Activated T-cell treated with anti-CD3 and anti-CD28 coated beads for 1 hour (primary cell): ENCODE data around the gene SLC35F4.
"Not testable (repeated sequence)": the region's sequence is repeated elsewhere in the genome, so short reads cannot be mapped to it uniquely, and the experiment has no call there.

Source experiments
- DNase-seq: peaks from one replicate; pipeline ENCODE4 v3.0.0-alpha.2; 2020; ENCODE audit warnings: low read depth

The SLC35F4 gene

DNA sequence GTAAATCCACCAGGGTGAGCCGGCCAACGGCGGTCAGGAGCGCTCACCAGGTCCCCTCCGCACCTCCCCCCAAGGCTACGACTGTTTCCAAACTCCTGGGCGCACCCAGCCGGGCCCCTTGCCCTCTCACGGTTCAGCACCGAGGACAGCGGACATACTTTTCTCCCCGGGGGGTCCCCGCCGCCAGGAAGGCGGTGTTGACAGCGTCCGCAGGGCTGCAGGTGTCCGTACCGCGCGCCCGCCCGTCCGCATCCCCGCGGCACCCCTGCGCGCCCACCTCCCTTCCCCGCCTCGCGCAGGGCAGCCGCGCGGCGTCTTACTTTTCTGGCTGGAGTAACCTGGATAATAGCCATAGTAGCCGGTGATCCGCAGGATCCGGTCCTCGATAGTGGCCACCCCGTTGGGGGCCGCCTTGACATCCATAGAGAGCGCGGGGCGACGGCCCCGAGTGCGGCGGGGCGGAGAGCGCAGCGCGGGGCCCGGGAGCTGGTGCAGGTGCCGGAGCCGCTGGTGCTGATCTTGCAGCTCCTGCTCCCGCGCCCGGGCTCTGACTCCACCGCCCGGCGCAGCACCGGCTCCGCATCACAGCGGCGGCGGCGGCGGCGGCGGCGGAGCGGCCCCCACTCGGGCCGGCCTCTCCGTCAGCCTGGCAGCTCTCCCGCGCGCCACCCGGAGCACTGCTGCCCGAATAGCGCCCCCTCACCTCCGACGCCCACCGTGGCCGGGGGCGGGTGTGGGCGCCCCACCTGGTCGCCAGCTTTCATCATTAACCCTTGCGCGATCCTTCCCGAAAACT, at the start of gene SLC35F4:
Gene SLC35F4 (minus strand): TSS at position 690 of the 796 bp plus-strand sequence.
- no peak for DNase-seq

DNA sequence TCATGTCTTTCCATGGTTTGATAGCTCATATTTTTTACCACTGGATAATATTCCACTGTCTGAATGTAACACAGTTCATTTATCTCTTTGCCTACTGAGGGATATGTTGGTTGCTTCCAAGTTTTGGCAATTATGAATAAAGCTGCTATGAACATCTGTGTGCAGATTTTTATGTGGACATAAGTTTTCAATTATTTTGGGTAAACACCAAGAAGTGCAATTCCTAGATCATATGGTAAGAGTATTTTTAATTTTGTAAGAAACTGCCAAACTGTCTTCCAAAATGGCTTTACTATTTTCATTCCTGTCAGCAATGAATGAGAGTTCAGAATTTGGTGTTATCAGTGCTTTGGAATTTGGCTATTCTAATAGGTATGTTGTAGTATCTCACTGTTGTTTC, 43.7 kb upstream of the SLC35F4 start:
- DNase-seq, result no peak

GRCh38 chr14:57903954-57904353, 38.1 kb upstream of the SLC35F4 start:
- no peak for DNase-seq

DNA sequence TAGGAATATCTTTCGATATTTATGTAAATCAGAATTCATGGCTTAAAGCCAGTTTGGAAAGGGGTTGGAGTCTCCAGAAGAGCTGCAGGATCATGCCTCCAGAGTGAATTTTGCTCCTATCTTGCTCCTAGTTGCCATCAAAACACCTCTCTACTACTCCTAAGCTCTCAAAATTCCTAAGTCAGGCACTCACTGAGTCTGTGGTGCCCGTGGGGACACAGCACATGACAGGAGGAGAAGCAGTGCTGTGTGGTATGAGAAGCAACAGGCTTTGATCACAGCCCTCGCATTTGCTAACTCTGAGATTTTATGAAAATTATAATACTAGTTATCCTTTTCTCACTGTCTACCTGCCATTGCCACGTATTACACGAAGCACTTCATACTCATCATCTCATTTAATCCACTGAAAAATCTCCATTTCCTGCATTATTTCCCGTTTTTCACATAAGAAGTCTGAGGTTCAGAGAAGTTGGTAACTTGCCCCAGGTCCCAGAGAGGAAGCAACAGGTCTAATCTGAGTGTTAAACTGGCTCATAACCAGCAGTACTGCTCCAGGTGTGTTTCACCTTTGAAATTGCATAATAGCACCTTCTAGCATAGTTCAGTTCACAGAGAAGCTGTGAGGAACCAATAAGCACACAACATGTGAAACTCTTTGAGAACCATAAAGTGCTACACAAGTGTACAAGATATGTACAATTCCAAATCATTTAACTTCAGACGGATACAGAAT, 33.1 kb upstream of the SLC35F4 start:
- no peak for DNase-seq

GRCh38 chr14:57897144-57897748, 31.4 kb upstream of the SLC35F4 start:
- DNase-seq, result no peak

GRCh38 chr14:57889245-57889644, 23.4 kb upstream of the SLC35F4 start:
- DNase-seq, result no peak

DNA sequence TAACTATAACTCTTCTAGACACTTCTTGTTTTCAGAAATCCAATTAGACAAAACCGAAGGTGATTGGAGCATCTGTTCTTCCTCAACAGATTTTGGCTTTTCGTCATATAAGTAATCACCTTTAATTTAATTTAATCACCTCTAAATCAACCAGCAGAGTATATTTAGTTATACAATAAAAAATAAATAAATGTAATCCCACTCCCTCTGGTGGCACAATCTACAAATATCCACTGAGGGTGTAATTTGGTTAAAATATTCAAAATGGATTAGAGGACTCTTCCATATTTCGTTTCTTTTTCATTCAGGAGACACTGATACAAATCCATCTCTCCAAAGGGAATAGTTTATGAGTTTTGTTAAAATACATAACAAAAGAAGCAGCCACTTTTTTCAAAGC, 18.3 kb upstream of the SLC35F4 start:
- DNase-seq, result no peak

DNA sequence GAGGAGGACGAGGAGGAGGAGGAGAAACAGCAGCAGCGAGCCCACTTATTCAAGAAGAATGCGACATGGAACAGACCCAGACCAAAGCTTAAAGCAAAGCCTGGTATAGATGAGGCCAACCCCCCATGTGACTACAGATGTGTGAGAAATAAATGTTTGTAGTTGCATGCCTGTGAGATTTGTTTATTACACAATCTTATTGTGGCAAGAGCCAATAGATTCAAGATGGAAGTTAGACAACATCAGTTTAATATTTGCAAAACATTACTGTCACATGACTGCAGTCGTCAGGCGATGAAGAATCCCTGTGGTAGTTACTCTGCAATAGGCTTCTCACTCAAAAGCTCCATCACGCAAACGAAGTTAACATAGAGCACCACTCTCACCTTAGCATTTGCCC, 17.2 kb upstream of the SLC35F4 start:
- no peak for DNase-seq

GRCh38 chr14:57879516-57879915, 13.6 kb upstream of the SLC35F4 start:
- DNase-seq, result no peak

DNA sequence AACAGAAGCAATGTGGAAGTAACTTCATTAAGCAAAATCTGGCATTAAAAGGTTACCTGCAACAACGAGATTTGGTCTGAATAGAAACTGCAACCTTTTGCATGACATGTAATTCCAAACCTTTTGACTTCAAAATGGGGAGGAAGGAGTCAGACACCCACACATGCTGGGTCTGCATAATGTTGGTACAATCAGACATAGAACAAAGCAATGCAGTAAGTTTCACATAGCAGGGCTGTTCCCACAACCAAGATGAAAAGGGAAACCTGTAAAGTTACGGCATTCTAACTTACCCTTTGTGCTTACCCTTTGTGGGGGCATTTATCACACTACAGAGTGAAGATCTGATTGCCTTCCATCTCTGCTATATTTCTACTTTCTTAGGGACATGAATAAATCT, 10.1 kb upstream of the SLC35F4 start:
- no peak for DNase-seq

DNA sequence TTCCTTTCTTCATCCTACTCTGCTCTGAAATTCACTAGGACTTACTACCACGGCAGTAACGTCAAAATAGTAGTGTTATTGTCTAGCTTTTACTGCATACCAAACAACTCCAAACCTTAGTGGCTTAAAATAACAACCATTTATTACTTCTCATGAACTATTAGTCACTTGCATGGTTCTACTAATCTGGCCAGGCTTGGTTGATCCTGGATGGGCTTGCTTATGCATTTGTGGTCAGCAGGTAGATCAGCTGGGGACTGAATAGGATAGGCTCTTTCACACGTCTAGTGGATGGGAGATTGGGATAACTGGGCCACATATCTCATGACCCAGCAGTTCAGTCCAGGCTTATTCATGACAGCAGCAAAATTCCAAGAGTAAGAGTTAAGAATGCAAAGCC, 9.4 kb upstream of the SLC35F4 start:
- no peak for DNase-seq

GRCh38 chr14:57871459-57872080, 5.7 kb upstream of the SLC35F4 start:
- no peak for DNase-seq

DNA sequence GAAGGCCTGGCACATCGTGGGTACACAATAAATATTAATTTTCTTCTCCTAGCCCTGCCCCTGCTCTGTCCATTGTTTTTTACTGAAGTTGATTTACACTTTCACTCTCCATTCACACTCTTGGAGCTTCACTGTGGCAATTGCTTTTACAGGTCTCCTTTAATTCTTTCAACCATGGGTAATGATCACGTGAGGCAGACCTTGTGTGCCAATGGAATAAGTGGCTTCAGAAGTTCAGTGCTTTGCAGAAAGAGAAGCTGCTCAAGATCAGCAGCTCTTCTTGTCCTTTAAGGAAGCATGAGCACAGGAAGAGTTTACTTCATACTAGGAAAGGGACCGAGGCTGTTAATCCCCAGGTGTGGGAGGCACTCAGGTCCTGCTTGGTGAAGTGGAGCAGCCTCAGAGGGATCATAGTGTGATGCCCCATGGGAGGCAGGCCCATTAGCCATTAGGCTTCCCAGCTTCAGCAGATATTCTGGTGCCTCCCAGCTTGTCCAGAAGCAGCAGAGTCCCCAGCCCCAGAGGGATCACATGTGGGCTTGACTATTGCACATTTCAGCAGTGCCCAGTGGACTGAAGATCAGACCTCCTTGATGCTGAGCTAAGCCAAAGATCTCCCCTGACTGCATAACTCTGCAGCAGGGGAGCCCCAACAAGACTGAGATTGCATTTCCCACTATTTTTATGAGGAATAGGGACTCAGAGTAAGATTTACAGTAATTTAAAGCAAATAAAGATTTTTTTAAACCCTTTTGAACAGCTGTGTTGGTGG, 5.0 kb upstream of the SLC35F4 start:
- DNase-seq, result no peak

DNA sequence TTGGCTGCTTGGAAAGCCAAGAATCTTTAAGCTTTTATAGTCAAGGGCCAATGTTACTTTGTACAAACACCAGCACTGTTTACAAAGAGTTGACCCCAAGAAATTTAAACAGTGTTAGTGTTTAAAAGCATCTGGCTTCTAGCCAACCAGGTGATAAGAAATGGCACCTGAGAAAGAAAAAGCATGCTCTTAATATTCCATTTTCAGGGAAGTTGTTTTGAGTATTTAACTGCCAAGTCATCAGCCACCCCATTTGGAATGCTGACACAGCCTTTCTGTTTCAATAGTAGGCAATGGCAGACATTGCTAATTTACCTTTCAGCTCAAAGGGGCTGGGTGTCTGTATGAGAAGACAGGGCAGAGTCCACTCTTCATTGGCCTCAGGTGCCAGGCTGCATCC, 3.7 kb upstream of the SLC35F4 start:
- DNase-seq, result no peak

DNA sequence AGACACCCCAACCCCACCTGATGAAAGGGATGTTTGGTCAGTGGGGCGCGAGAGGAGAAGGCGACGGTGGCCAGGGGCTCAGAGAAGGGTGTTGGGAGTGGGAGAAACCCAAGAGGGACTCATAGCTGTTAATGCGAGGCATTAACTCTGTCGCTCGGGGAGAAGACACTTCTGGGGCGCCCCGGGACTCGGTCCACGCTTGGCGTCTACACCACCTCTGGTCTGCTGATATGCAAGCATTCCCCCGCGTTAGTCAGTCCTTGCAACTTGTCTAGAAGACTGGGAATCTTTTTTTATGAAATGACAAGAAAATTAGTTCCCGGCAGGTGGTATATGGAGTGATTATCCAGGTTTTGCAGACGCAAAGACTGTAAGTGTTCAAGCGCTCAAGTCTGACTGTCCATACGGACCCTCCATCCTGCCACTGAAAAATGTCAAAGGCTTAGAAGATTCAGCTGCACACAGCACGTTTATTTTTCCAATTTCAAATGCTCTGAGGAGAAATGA, 360 bp upstream of the SLC35F4 start:
- no peak for DNase-seq

DNA sequence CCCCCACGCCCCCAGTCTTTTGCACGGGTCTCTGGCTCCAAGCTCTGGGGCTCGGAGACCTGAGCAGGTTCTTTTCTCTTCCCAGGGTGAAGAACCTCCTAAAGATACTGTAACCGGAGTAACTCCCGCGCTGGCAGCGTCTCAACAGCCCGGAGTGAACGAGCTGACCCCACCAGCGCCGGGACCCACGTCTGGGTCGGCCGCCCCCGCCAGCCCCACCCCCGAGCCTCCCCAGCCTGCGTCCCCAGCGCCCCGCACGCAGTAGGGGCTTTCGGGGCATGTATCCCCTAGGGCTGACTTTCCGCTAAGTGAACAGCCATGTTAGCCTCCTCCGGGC, 858 bp downstream of the SLC35F4 start:
- no peak for DNase-seq

- no peak for DNase-seq
Observed at GRCh38 chr14:57864659-57865058, 1.2 kb downstream of the SLC35F4 start.

DNA sequence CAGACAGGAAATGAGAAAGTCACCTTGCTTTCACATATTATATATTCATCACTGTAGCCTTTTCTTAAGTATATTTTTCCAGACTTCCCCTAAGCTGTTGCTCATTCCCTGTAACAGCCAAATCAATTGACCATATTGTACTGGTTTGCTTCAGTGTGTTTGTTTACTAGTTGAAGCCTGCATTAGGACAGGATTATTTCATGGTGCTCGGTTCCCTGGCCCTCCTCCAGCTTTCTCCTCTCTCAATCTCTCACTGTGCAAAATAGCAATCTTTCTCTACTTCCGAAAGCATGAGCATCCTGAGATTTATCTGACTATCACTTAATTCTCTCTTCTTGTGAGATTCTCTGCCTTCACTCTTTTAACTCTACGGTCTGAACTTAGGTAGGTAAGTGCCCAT, 2.4 kb downstream of the SLC35F4 start:
- DNase-seq, result no peak

GRCh38 chr14:57855666-57856065, 10.2 kb downstream of the SLC35F4 start:
- DNase-seq, result not testable (repeated sequence)

DNA sequence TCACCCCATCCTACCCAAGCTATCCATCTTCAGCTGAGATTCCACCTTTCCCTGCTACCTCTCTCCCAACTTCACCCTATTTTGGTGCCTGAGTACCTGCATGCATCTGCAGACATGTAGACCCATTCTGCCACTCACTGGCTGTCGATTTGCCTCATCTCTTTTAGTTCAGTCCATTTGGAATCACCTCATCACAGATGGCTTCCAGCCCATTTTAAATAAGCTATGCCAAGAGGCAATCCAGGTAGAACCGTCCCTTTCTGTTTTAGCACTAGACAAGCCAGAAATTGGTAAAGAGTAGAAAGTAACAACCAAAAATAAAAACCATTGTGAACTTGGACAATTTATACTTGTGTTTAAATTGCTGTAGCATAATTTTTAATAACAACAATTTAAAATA, 11.3 kb downstream of the SLC35F4 start:
- DNase-seq, result no peak

DNA sequence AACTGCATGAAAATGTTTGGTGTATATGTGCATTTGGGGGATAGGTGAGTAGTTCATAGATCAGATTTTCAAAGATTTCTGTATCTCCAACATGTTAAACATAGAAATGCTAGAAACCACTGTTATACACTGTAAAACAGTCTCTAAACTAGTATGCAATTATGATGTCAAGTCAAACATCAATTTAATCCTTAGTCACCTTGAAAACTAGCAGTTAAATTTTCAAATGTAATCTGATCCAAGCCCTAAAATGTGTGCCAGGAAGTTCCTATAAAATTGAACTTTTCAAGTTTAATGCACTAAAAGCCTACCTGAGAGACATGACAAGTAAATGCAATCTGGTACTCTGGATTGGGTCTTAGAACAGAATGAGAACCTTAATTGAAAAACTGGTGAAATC, 14.5 kb downstream of the SLC35F4 start:
- no peak for DNase-seq

- DNase-seq, result no peak
Observed at GRCh38 chr14:57848786-57849185, 17.1 kb downstream of the SLC35F4 start.
